ENCODE measurements around the gene NT5M.

GRCh38 chr17:17269926-17270773, 33.0 kb upstream of the NT5M start:
- peak; percentile 80 for TF ChIP-seq CTCF (conservative IDR thresholded peaks at IDR 0.05)
- TF ChIP-seq ZFX (IDR thresholded peaks at IDR 0.05), result no peak
